T-helper 2 cell (primary cell): Measurements from ENCODE around the gene MYMX.
"Not testable (repeated sequence)": the region's sequence is repeated elsewhere in the genome, so short reads cannot be mapped to it uniquely, and the experiment has no call there.

ENCODE experiments used
- DNase-seq, 5 experiments: peaks; one replicate each; pipeline versions ENCODE4 v3.0.0 to v3.0.0-alpha.2; 2012 to 2022
- total RNA-seq, 2 donors: gene quantifications; one replicate each; lab custom pipeline; 2026; lab: John Stamatoyannopoulos, UW

The MYMX gene
- 0 reads per million in 2 donors for total RNA-seq

- no peak for DNase-seq
These were observed at the start of gene MYMX for GRCh38 chr6:44216677-44217331. MYMX (plus strand) TSS chr6:44216926; CDS start chr6:44217472, 546 bp downstream.

GRCh38 chr6:44167567-44167966 lies 49.2 kb upstream of the MYMX start:
- DNase-seq, result no peak

- no peak for DNase-seq
These were observed 47.6 kb upstream of the MYMX start for GRCh38 chr6:44169154-44169553.

GRCh38 chr6:44169886-44170570 lies 46.7 kb upstream of the MYMX start:
- no peak for DNase-seq

GRCh38 chr6:44171899-44172546 lies 44.7 kb upstream of the MYMX start:
- DNase-seq, result peak in 1 of 5 experiments; percentile 22

GRCh38 chr6:44172731-44173500 lies 43.8 kb upstream of the MYMX start:
- DNase-seq, result peak; percentile 31 to 72 (median 63)

GRCh38 chr6:44176130-44176761 lies 40.5 kb upstream of the MYMX start:
- DNase-seq, result no peak

- DNase-seq, result peak in 2 of 5 experiments; percentile 27 to 58
These were observed 39.8 kb upstream of the MYMX start for GRCh38 chr6:44176762-44177509.

GRCh38 chr6:44177691-44178423 lies 38.9 kb upstream of the MYMX start:
- no peak for DNase-seq

GRCh38 chr6:44178424-44179071 lies 38.2 kb upstream of the MYMX start:
- DNase-seq, result no peak

- no peak for DNase-seq
These were observed 37.6 kb upstream of the MYMX start for GRCh38 chr6:44179072-44179536.

GRCh38 chr6:44179648-44180047 lies 37.1 kb upstream of the MYMX start:
- DNase-seq, result no peak

GRCh38 chr6:44180406-44180805 lies 36.3 kb upstream of the MYMX start:
- no peak for DNase-seq

- no peak for DNase-seq
These were observed 35.8 kb upstream of the MYMX start for GRCh38 chr6:44180886-44181285.

GRCh38 chr6:44181784-44182183 lies 34.9 kb upstream of the MYMX start:
- not testable (repeated sequence) for DNase-seq

GRCh38 chr6:44182911-44183390 lies 33.8 kb upstream of the MYMX start:
- no peak for DNase-seq

GRCh38 chr6:44183783-44184182 lies 32.9 kb upstream of the MYMX start:
- no peak for DNase-seq

GRCh38 chr6:44185356-44185755 lies 31.4 kb upstream of the MYMX start:
- not testable (repeated sequence) for DNase-seq

- no peak for DNase-seq
These were observed 30.6 kb upstream of the MYMX start for GRCh38 chr6:44185953-44186634.

- no peak for DNase-seq
These were observed 30.1 kb upstream of the MYMX start for GRCh38 chr6:44186635-44187025.
